ENCODE data around the gene CLEC16A.

CLEC16A gene

DNA sequence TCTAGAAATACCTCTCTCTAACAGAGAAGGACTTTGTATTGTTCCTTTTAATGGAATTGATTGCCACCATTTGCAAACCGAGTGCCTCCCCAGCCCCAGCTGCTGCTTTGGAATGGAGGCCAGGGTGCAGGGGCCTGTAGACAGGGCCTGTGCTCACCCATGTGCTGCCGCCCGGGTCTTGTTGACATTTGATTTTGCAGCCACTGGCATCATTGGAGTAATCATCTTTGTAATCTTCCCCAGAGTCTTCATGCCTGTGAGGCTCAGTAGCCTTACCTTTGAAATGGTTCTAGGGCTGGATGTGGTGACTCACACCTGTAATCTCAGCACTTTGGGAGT, 119.8 kb downstream of the CLEC16A start:
- DNase-seq (ENCODE audit: low spot score): no peak

DNA sequence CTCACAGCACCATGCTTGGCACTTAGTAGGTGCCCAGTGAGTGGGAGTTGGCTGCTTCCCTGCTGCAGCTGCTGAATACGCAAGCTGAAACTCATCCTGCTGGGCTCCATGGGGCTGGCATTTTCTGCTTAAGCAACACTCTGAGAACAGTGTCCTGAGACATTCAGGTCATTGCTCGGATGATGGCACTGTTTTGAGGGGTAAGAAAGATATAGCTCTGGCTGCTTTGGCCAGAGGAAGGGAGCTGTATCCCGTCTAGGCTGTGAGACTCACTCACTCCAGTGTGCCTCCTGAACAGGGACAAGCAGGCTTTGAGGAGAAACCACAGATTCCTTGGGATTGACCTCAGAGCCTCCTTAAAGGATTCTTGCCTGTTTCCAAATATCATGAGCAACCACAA, 120.5 kb downstream of the CLEC16A start:
- DNase-seq (ENCODE audit: low spot score): no peak

DNA sequence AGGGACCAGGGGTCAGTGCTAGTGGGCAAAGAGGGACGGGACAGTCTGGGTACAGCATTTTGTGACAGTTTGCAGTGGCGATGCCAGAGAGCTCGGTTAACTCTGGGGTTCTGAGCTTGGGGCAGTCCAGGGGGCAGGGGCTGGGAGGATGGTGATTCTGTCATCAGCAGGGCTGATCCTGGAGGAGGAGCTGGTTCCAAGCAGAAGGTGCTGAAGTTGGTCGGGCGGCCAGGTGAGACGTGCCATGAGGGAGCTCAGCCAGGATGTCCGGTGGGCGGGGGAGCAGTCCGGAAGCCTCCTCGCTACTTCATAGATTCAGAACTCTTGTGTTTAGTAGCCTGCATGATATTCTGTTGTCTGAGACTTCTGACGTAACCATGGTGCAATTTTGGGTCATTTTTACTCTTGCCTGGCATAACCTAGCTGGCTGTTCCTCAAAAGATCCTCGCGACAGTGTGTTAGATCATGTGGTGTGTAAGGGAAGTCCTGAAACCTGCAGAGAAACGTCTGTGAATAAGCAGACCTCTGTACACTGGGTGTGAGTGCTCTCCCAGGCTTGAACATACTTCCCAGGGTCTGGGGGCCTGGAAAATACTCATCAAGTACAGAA, 122.0 kb downstream of the CLEC16A start:
- no peak for DNase-seq (ENCODE audit: low spot score)

DNA sequence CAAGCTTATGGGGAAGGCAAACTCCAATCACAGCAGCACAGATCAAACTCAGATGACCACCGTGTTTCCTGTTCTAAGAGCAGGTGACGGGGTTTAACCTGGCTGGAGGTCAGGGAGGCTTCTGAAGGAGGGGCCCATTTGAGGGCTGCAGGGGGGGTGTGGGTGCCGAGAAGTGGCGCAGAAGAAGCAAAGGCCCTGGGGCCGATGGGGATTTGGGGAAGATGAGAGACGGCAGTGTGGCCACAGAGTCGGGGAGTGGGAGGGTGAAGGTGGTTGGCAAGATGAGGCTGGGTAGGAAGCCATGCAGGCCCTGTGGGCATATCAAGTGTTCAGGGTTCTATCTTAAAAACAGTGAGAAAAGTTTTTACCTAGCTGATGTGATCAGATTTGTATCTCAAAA, 122.9 kb downstream of the CLEC16A start:
- no peak for DNase-seq (ENCODE audit: low spot score)

DNA sequence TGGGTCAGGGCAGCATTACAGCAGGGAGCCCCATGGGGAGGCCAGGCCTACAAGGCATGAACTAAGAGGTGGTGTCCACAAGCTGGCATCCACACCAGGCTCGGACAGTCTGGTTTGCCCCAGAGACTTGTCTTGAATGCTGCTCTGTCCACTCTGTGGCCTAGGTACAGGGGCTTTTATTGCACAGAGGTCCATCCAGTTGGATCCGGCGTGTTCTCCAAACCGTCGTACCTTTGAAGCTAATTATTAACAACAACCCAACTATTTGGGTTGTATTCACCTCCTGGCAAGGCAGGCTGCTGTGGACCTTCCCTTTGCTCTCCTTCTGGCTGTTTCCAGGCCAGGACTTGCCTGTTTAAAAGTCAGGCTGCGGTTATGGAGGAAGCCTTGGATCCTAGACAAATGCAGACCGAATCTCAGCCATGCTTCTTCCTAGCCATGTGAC, 123.4 kb downstream of the CLEC16A start:
- DNase-seq (ENCODE audit: low spot score): no peak

DNA sequence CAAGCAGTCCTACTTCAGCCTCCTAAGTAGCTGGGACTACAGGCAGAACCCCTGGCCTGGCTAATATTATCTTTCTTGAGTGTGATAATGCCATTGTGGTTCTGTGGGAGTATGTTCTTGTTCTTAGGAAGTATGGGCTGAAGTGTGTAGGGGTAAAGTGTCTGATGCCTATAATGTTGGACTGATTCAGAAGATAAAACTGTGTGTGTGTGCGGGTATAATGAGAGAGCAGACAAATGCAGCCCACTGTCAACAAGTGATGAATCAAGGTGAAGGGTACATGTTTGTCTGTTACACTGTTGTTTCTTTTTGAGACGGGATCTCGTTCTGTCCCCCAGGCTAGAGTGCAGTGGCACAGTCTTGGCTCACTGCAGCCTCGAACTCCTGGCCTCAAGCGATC, 127.5 kb downstream of the CLEC16A start:
- DNase-seq (ENCODE audit: low spot score): no peak

DNA sequence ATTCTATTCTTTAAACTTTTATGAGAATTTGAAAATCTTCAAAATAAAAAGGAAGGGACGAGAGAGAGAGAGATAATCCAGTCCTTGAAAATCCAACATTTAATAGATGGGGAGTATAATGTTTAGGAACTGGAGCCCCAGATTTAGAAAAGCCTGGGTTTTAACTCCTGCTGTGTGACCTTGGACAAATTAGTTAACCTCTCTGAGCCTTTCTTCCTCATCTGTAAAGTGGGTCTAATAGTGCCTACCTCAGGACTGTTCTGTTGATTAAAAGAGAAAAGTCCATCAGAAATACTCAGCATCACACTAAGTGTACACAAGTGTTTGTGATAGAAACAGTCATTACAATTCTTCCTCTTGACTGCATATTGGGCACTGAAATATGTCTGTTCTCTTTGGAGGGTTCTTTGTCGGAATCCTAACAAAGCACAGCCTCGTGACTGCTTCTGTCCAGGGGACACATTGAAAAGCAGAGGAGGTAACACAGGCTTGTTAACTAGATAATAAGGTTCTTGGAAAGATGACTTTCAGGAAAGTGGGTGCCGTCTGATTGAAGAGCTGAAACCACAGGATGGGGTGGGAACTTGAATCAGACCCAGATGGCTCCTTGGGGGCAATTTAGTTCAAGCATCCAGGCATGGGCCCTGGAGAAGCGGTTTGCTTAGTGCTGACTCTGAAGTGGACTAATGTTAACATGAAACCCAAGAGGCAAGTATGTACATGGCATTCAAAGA, 128.2 kb downstream of the CLEC16A start:
- no peak for DNase-seq (ENCODE audit: low spot score)

DNA sequence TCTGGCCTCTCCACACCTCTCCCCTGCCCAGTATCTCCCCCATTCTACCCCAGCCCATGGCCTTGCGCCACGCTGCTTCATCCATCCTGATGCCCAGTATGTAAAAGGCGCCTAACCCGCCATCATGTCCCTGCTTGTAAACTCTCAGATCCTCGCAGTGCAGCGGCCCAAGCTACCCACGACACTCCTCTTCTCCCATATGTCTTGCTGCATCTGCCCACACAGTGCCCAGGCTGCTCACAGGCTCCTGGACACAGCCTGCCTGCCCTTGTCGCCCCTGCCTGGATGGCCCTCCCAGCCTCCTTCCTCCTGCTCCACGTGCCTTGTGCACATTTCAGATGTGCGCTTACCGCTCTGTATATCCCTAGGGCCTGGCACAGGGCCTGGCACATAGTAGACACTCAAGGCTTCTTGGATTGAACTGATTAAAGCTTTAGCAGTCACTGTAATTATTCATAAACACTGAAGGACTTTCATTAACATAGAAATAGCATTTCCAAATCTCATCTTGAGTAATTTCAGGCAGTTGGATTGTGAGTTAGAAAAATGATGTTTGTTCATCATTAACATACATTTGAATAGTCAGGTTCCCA, 129.1 kb downstream of the CLEC16A start:
- DNase-seq (ENCODE audit: low spot score): no peak

DNA sequence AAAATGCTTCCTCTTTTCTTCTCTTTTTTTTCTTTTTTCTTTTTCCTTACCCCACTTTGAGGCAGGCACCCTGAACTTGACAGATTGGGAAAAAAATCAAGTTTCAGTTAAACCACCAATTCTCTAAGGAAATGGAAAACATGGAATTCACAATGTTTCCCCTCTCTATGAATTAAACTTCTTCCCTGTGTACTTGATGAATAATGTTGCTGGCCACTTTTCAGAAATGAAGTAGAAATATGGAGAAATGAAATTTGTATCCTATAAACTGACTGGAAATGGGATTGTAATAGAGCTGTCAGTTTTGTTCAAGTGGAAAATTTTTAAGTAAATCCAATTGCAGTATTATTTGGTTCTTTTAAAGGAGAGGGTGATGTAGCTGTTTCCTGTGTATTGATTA, 129.8 kb downstream of the CLEC16A start:
- DNase-seq (ENCODE audit: low spot score): no peak

DNA sequence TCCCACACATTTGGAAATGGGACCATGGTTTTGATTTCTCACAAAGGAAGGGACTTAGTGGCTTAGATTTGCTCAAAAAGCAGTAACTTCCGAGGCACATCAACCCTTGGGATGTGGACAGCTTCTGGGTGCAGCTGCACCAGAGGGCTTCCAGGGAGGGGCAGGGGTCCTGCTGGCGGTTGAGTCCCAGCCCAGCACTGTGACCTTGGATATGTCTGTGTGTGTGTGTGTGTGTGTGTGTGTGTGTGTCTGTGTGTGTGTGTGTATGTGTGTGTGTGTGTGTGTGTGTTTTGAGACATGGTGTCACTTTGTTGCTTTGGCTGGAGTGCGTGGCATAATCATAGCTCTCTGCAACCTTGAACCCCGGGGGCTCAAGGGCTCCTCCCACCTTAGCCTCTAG, 130.8 kb downstream of the CLEC16A start:
- DNase-seq (ENCODE audit: low spot score): no peak

DNA sequence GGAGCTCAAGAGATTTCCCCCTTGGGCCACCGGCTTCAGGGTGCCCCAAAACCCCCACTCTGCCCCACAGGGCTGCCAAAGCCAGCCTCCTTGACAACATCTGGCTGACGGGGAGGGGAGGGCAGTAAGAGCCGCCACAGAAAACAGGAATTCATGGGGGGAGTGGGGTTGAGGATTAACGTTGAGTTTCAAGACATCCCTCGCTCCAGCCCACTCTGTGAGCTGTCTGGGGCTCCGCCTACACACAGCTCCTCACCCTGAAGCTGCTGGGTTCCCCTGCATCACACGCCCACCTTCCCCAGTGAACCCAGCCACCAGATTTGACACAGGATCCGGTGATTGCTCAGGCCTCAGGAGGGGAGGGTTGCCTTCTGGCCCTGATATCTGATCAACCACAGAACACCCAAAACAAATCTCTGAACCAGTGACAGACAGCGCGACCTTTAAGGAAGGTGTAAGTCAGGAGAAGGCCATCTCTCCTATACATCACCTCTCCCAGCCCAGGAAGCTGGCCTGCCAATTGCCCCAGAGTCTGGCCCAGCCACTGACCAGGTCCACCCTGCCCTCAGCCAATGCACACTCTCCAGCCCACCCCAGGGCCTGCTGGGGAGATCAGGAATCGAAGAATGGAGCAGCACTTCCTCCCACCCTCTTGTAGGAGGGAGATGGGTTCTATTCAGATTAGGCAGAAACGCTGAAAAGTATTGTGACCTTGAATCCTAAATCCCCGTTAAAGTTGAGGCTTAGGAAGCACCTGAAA, 132.1 kb downstream of the CLEC16A start:
- no peak for DNase-seq (ENCODE audit: low spot score)

DNA sequence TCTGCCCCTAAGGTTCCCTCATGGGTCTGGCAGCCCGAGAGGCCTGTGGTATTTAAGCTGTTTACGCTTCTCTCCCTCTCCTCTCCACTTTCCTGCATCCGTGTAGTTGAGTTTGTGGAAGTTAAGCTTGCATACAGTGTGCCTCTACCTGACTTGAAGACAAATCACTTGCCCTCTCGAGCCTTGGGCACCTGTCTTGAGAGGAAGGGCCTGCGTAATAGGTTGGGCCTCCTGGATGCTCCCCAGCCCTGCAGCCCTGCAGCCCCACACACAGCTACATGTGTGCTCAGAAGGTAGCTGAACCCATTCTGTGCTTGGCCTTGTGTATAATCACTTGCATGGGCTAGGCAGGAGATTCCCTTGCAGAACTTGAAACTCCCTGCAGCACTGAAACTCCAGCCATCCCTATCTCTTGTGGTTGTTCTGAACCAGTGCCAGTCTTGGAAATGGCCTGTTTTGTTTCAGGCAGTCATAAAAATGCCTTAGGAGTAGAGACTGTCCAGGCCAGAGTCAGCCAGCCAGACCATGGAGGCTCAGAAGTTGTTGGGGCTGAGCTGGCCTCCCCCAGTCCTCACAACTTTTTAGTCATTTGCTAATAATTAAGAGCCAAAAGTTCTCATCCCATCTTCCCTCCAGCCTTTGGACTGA, 134.6 kb downstream of the CLEC16A start:
- DNase-seq (ENCODE audit: low spot score): no peak

DNA sequence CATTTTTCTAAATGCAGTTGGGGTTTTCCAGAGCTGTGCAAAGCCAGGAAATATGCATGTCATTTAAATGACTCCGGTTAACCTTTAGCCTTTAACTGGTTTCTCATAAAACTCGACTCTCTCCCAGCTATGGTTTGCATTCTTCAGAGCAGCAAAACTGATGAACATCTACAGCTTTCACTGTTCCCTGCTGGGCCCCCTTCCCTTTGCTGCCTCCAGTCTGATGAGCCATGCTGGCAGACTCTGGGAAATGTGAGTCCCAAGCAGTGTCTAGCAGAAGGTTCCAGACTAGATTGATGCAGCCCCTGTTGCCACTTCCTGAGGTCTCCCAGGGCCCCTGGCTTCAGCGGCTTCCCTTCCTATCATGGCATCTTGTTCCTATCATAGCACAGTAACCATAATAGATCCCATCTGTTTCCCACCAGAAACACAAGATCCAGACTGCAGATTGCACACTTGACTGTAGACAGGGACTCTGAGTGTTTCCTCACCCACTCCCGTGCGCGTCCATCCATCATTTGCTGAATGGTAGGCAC, 135.4 kb downstream of the CLEC16A start:
- no peak for DNase-seq (ENCODE audit: low spot score)

DNA sequence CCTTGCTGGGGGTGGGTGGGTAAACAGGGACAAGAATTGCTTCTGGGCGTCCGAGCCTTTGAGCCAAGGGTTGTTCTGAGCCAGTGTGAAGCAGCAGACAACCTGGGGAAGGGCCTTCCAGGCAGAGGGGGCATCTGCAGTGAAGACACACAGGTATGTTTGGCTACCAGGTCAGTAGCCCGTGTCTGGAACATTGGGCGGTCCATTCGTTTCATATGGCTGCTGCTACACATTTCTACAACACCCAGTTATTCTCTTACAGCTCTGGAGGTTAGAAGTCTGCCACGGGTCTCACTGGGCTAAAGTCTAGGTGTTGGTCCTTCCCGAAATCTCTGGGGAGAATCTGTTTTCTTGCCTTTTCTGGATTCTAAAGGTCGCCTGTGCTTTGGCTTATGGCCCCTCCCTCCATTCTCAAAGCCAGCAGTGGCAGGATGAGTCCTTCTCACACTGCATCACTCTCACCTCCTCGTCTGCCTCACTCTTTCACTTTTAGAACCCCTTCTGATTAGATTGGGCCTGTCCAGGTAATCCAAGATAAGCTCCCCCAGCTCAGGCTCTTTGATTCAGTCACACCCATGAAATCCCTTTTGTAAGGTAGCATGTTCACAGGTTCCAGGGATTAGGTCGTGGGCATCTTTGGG, 136.1 kb downstream of the CLEC16A start:
- DNase-seq (ENCODE audit: low spot score): no peak

DNA sequence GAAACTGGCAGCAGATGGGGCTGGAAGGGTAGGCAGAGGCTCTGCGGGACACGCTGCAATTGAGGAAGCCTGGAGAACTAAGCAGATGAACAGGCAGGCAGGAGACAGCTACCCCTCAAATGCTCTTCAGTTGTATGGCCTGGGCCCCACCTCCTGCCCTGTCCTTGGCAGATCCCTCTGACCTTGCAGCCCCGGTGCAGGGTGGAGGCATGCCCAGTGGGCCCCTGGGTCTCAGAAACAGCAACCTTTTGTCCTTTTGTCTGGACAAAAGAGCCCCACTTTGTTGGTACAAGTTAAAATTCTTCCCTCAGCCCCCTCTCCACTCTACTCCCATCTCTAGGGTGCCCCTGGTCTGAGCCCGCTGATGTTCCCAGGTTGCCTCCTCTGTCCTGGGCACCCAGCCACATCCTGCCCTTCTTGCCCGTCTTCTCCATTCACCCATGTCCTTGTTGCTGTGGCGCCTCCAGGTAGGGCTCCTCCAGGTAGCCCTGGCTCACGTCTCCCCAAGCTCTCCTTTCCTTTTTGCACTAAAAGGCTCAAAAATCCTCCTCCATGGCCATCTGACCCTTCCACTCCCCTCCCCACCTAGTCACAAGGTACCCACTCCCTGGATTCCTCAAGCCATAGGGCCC, 136.8 kb downstream of the CLEC16A start:
- no peak for DNase-seq (ENCODE audit: low spot score)

DNA sequence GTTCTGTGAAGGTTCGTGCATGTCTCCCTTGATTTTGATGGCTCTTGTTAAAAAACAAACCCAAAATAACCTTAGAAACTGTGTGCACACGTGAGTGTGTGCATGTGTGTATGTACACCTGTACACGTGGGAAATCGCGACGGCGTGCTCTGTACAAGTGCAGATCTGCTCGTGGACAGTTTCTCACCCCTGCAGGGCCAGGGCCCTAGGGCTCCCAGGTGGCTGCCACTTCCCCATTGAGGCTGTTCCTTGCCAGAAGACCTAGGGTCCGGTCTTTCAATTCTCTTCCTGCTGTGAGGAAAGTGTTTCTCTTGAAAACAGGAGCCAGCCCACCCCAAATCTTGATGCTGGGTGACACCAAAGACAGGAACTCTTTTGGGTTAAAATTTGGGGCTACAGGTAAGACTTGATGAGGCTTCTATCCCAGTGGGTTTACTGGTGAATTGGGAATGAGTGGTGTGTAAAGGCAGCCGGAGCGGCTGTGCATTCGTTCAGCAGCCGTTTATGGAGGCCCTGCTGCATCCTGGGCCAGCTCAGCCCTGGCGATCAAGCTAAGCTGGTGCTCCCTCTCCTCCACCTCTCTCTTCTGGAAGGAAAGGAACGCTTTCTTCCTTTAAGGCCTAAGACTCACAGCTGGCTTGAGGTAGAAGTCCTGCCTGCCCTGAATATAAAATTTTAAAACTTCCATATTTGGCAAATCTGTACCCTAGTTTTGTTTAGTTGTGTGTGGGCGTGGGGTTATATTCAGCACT, 137.9 kb downstream of the CLEC16A start:
- DNase-seq (ENCODE audit: low spot score): no peak

DNA sequence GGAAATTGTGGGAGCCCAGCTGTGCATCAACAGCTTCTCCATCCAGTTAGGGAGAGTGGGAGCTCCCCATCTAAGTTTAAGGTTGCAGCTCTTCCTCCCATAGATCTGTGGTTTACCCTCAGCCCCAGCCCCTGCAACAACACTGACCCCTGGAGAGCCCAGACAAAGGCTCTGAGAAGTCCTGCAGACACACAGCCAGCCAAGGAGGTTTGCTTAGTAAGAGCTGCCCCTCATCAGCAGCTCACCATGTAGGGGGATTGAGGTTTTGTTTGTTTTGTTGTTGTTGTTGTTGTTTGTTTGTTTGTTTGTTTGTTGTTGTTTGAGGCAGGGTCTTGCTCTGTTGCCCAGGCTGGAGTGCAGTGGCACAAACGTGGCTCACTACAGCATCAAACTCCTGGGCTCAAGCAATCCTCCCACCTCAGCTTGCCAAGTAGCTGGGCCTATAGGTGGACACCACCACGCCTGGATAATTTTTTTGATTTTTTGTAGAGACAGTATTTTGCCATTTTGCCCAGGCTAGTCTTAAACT, 138.6 kb downstream of the CLEC16A start:
- no peak for DNase-seq (ENCODE audit: low spot score)

DNA sequence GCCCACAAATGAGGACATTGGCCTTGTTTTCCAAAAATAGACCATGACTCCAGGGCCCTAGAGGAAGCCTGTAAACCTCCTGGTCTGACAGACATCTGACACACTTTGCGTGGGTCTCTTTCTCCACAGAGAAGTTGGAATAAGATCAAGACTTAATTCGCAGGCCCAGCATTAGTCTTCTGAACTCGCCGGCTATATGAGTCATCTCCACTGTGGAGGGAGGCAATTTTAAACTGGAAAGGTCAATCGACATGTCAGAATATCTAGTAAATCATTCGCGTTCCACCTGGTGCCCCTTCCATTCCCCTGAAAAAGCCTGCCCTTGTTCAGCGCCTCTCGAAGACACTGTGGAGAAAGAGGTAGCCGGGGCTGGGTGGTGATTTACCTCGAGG, 140.1 kb downstream of the CLEC16A start:
- DNase-seq (ENCODE audit: low spot score): no peak

DNA sequence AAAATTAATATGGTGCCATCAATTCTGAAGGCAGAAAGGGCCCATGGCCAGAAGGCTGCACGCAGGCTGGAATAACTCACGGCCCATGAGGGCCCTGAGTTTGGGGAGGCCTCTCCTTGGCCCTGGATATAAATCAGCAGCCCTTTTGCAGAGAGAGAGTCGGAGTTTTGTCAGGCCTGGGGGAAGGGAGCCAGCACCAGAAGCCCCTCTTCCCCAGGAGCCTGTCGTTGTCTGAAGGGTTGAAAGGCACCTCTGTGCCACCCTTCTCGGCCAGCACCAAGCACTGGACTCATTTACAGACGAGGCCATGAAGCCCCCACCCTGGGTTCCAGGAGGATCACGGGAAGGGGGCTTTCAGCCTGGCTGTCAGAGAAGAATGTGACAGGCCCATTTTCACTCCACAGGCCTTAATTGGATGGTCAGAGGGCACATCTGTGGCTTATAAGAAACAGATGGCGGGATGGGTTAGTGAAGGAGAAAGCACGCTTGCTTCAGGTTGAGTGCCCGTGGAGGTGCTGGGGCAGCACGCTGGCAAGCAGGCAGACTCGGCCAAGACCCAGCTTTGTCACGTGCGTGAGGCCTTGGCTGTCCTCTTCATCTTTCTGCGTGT, 140.6 kb downstream of the CLEC16A start:
- DNase-seq (ENCODE audit: low spot score): no peak

DNA sequence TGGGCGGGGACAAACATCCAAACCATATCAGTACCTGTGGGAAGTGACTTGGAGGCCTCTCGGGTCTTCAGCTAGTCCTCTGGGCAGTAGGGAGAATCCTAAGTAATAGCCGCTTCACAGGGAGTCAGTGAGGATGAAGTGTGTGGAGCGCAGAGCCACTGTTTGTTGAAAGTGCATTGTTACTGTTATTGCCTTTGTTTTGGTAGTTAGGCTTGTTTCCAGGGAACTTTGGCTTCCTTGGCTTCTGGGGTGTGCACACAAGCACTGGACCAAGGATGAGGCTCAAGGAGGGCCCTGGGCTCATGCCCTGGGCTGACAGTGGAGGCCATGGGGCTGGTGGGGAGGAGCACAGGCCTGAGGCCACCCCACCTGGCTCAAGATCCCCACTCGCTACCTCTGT, 141.6 kb downstream of the CLEC16A start:
- DNase-seq (ENCODE audit: low spot score): no peak
